Myocyte (in vitro differentiated cells): ENCODE data around the gene NEK5. TPM values are rescaled to one million over a fixed set of nuclear protein-coding genes. Genes with fewer than 3 reads are reported as not detected.

ENCODE experiments used
- DNase-seq: peaks from one replicate; pipeline ENCODE4 v3.0.0-alpha.2; 2012; ENCODE audit warnings: low read depth
- total RNA-seq: library from RNA; depleted of rRNA; stranded (reverse); fragments of >200 nt; gene quantifications from 2 replicates; pipeline ENCODE4 v1.2.3, GENCODE V29; 2014

NEK5 gene
- total RNA-seq, 1 donor from 2014 or later, result not detected

DNA sequence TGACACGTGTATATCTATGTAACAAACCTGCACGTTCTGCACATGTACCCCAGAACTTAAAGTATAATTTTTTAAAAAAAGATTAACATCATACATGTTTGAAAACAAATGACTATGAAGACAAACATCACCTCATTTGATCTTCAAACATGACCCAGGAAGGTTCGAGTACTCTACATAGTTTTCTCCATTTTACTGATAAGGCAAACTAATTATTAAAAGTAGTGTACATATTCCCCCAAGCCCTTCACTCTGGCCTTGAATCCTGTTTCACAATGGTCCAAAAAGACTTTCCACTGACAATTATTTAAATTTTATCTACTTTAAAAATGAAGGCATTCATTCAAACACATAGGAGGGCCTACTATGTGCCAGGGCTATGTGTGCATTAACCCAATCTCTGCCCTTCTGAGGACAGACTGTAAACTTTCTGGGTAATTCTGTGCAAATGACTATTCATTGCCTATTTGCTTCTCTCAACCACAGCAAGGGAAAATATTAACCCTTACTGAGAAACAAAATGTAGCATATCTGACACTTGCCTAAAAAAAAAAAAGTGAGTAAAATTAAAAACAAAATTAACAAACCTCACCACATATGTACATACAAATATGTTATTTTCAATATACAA is 139.8 kb downstream of the NEK5 start:
- DNase-seq, result no peak

Other genes starting within 250 kb of the NEK5 start
- 2.1 and 3.3 TPM in 2 replicates for gene ATP7B, start 117.6 kb downstream of the NEK5 start, total RNA-seq
- 27.7 and 36.3 TPM in 2 replicates for gene ALG11, start 116.7 kb downstream of the NEK5 start, total RNA-seq
- 17.2 and 17.3 TPM in 2 replicates for gene UTP14C, start 104.4 kb downstream of the NEK5 start, total RNA-seq
- gene NEK3, start 30.5 kb upstream of the NEK5 start, total RNA-seq, result 8.3 and 10.4 TPM in 2 replicates